ENCODE data around the gene ARL6IP6.
"Not testable (repeated sequence)": the region's sequence is repeated elsewhere in the genome, so short reads cannot be mapped to it uniquely, and the experiment has no call there.

ARL6IP6 gene

DNA sequence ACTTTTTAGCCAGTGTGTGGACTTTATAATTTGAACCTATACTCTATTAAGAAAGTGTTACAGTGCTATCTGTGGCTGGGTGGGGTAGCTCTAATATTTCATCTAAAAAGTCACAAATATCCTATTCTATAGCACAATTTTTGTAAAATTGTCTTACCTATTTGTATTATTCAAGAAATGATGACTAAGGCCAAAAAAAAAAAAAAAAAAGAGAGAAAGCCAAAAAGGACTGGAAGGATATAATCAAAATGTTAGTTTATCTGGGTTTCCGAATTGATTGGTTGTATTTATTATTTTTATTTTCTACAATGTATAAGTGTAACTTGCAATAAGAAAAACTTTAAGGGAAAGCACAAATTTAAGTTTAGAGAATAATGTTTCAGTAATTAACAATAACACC lies 5.5 kb downstream of the ARL6IP6 start:
- no peak for DNase-seq

DNA sequence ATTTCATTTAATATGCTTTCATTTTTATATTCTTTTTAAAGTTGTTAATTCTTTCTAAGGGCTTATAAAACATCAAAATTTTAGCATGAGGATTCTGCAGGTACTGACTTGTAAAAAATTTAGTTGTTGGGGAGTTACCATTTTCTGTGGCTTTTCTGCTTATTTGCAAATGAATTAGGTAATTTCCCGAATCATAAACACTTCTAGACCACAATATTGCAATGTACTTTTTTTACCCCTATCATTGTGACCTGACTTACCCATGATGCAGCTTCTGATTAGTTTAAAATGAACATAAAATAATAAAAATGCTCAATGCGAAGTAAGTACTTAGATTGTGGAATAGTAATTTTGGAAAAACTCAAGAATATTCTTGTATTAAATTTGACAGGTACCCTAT lies 11.4 kb downstream of the ARL6IP6 start:
- DNase-seq = no peak

DNA sequence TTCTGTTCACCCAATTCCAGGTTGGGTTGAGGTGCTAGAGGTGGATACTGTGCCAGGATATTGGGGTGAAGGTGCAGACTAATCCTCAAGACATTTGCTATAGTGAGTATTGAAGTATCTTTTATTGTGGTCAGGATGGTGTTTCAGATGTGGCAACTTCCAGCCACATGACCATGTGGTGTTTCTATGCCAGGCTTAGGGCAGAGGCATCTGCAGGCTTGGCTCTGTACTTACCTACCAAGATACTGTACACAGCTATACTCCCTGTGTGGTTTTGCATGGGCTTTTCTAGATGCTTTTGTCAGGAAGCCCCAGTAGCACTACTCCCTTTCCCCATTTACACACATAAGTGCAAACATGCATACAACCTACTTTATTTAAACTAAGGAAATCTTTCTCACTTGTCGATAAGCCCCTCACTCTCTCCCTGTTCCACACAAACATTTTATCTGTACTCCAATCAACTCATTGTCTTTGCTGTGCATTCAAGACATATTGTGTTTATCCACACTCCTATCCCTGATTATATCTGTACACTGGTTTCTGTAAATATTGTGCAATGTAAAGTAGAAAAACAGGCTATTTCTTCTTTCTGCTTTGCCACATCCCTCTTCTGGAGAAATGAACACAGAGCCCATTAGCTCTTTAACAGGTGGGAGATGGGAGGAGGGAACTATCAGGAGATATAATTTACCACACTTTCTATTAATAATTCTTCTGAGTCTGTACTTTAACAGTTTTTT lies 12.3 kb downstream of the ARL6IP6 start:
- no peak for DNase-seq

DNA sequence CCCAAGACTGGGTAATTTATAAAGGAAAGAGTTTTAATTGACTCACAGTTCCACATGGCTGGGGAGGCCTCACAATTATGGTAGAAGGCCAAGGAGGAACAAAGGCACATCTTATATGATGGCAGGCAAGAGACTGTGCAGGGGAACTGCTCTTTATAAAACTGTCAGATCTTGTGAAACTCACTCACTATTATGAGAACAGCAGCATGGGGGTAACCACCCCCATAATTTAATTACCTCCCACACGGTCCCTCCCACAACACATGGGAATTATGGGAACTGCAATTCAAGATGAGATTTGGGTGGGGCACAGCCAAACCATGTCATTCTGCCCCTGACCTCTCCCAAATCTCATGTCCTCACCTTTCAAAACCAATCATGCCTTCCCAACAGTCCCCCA lies 19.1 kb downstream of the ARL6IP6 start:
- DNase-seq = not testable (repeated sequence)

DNA sequence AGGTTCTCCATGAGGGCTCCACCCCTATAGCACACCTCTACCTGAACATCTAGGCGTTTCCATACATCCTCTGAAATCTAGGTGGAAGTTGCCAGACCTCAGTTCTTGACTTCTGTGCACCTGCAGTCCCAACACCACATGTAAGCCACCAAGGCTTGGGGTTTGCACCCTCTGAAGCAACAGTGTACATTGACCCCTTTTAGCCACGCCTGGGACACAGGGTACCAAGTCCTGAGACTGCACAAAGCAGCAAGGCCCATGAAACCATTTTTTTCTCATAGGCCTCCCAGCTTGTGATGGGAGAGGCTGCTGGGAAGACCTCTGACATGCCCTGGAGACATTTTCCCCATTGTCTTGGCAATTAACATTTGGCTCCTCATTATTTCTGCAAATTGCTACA lies 20.0 kb downstream of the ARL6IP6 start:
- no peak for DNase-seq

DNA sequence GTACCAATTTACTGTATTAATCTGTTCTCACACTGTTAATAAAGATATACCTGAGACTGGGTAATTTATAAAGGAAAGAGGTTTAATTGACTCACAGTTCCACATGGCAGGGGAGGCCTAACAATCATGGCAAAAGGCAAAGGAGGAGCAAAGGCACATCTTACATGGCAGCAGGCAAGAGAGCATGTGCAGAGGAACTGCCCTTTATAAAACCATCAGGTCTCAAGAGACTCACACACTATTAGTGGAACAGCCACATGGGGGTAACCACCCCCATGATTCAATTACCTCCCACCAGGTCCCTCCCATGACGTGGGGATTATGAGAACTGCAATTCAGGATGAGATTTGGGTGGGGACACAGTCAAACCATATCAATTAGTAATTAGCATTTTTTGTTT lies 21.3 kb downstream of the ARL6IP6 start:
- DNase-seq = not testable (repeated sequence)

GRCh38 chr2:152740743-152741328 lies 22.4 kb downstream of the ARL6IP6 start:
- peak; percentile 38 for DNase-seq

DNA sequence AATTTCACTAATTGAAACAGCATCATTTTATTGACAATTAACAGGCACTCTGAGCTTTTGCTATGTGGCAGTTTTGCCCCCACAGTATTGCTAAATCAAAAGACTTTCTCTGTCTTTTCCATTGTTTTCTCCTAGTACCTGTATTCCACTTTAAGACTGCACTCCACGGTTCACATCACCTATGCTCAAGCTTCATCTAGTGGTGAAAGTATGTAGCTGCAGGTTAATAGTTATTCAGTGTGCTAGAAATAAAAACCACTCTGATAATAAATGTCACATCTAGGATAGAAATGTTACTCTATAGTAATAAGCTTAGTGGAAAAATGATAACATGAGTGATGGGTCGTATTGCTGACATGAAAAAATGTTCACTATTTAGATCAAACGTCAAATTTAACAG lies 24.6 kb downstream of the ARL6IP6 start:
- no peak for DNase-seq

GRCh38 chr2:152747751-152748150 lies 29.3 kb downstream of the ARL6IP6 start:
- not testable (repeated sequence) for DNase-seq

GRCh38 chr2:152755029-152755428 lies 36.6 kb downstream of the ARL6IP6 start:
- DNase-seq = no peak

- no peak for DNase-seq
Observed at GRCh38 chr2:152759290-152760072, 41.1 kb downstream of the ARL6IP6 start.

DNA sequence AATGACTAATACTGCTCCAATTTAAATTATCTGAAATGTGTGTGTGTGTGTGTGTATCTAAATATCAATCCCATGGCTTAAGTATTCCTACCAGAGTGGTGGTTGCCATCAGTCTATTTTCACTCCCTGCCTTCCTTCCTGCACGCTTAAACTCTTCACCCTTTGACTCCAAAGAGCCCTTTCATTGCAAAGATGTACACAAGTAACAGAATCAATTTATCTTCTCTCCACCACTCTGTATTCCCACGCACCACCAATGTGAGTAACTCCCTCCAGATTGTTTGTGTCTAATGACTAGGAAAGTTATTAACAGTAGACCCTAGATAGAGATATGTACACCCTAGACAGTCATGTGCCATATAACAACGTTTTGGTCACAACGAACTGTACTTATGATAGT lies 42.8 kb downstream of the ARL6IP6 start:
- DNase-seq = no peak

- no peak for DNase-seq
Observed at GRCh38 chr2:152762202-152762601, 43.8 kb downstream of the ARL6IP6 start.

GRCh38 chr2:152763208-152763607 lies 44.8 kb downstream of the ARL6IP6 start:
- not testable (repeated sequence) for DNase-seq

GRCh38 chr2:152763651-152764050 lies 45.2 kb downstream of the ARL6IP6 start:
- DNase-seq = no peak

GRCh38 chr2:152766928-152767327 lies 48.5 kb downstream of the ARL6IP6 start:
- DNase-seq = no peak

DNA sequence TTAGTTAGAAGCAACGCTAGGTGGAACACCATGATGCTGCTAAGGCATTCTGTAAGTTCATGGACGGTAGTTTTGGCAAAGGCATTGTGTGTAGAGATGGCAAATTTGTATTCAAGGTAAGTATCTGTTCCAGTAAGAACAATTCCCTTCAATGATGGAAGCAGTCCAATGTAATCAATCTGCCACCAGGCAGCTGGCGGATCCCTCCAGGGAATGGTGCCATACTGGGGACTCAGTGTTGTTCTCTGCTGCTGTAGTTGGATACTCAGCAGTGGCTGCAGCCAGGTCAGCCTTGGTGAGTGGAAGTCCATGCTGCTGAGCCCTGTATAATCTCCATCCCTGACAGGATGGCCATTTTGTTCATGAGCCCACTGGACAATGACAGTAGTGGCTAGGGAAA lies 62.8 kb downstream of the ARL6IP6 start:
- no peak for DNase-seq

GRCh38 chr2:152782171-152782570 lies 63.8 kb downstream of the ARL6IP6 start:
- DNase-seq = no peak

DNA sequence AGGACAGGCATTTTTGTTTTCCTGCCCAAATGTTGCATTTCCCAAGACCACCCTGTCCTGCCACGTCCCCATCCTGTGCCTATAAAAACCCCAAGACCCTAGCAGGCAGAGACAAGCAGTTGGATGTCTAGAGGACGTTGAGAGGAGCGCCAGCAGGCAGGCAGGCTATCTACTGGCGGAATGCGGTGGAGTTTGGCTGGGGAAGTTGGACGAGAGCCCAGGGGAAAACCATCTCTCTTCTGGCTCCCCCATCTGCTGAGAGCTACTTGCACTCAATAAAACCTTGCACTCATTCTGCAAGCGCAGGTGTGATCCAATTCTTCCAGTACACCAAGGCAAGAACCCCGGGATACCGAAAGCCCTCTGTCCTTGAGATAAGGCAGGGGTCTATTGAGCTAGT lies 72.5 kb downstream of the ARL6IP6 start:
- DNase-seq = no peak

DNA sequence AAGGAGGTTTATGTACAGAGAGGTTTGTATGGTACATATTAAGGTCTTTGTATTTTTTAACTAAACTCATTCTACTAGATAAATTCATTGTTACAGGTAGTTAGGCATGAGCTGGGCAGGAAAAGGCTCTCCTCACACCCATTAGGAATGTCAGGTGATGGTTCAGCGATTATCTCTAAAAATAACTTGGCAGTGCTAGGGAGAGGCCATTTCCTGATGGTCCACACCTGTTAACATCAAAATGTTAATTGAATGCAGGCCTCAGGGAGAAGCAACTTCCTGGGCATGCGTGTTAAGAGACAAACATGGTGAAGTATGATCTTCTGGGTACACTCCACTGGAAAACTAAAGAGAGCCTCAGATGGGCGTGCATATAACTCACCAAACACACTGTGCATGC lies 73.6 kb downstream of the ARL6IP6 start:
- no peak for DNase-seq

DNA sequence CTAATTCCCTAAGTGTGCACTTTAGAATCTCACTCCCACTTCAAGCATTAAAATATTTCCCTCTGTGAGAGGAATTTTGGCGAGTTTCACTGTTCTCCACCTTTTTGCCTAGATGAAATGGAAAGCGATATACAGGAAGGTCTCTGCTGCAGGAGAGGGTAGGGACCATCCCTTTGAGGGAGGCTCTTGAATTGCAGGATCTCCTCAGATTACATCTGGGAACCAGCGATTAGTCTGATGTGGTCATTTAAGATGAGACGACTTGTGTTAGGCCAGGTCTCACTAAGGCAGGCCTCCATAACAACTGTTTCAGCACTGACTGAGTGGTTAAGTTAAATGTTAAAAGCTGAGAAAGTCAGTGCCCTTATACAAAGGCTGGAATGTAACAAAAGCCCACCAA lies 74.6 kb downstream of the ARL6IP6 start:
- no peak for DNase-seq

DNA sequence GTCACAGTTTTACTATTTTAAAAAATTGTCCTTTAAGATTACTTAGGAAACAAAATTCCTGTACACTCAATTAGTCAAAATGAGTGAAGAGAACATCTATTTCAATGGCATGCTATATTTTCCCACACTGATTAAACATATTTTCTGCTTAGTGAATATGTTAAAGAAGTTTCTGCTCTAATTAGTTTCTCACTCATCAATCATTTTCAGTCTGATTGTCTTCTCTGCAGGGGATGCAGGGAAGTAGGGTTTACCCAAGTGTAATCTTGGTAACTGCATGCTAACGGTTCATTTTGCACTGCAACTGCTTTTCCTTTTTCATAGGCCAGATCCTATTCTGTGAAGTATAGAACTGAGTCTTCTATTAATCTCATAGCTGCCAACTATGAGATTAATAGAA lies 78.5 kb downstream of the ARL6IP6 start:
- no peak for DNase-seq

DNA sequence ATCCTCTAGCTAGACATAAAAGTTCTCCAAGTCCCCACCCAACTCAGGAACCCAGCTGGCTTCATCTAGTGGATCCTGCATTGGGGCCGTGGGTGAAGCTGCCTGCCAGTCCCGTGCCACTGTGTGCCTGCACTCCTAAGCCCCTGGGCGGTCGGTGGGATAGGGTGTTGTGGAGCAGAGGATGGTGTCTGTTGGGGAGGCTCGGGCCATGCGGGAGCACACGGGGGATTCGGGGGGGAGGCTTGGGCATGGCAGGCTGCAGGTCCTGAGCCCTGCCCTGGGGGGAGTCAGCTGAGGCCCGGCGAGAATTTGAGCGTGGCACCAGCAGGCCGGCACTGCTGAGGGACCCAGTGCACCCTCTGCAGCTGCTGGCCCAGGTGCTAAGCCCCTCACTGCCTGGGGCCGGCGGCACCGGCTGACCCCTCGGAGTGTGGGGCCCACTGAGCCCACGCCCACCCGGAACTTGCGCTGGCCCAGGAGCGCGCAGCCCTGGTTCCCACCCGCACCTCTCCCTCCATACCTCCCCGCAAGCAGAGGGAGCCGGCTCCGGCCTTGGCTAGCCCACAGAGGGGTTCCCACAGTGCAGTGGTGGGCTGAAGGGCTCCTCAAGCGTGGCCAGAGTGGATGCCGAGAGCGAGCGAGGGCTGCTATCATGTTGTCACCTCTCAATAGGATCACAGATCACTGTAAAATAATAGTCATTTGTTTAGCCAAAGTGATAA lies 86.4 kb downstream of the ARL6IP6 start:
- no peak for DNase-seq

Measured in NCI-H1417 treated with DMSO at 0.1 percent for 48 hours (cell line).